SK-N-SH treated with all-trans-retinoic acid at 6 μM for 48 hours (cell line): ENCODE measurements around the gene CBL.
A peak's percentile ranks its signal among the peaks of the same experiment; 100 is the strongest.

ENCODE experiments used
- ATAC-seq: fragments of 200-7000 bp; cut with Tn5 transposase; 3 replicates; pipeline ENCODE4 v1.9.1; 2020; ENCODE audit warnings: mild to moderate bottlenecking, moderate library complexity
- ARNTL ChIP-seq: fragments of 450-650 bp; formaldehyde crosslinking; IDR thresholded peaks from 2 replicates; pipeline ENCODE4 v1.5.0; 2020; ENCODE audit warnings: low read depth, mild to moderate bottlenecking, moderate library complexity, borderline replicate concordance
- BACH2 ChIP-seq: fragments of 250-450 bp; sonication (Bioruptor Pico); IDR thresholded peaks from 2 replicates; pipeline ENCODE4 v1.9.0; 2021; ENCODE audit warnings: mild to moderate bottlenecking, borderline replicate concordance
- CREB5 ChIP-seq: fragments of 250-450 bp; sonication (Bioruptor Pico); IDR thresholded peaks from 2 replicates; pipeline ENCODE4 v1.5.1; 2020; ENCODE audit warnings: low read depth, mild to moderate bottlenecking, moderate library complexity
- CSDC2 ChIP-seq: fragments of 250-450 bp; sonication (Bioruptor Pico); IDR thresholded peaks from 2 replicates; pipeline ENCODE4 v1.5.0; 2020; ENCODE audit warnings: mild to moderate bottlenecking, moderate library complexity
- CSRNP3 ChIP-seq: fragments of 250-450 bp; sonication (Bioruptor Pico); IDR thresholded peaks from 2 replicates; pipeline ENCODE4 v1.5.1; 2021; ENCODE audit warnings: mild to moderate bottlenecking, moderate library complexity
- ESRRG ChIP-seq: fragments of 250-450 bp; sonication (Bioruptor Pico); IDR thresholded peaks from 2 replicates; pipeline ENCODE4 v1.6.1; 2021; ENCODE audit warnings: mild to moderate bottlenecking
- GLIS3 ChIP-seq: fragments of 250-450 bp; sonication (Bioruptor Pico); IDR thresholded peaks from 2 replicates; pipeline ENCODE4 v1.5.0; 2020; ENCODE audit warnings: mild to moderate bottlenecking, moderate library complexity
- ISL1 ChIP-seq: fragments of 250-450 bp; sonication (Bioruptor Pico); IDR thresholded peaks from 2 replicates; pipeline ENCODE4 v2.1.2; 2022; ENCODE audit warnings: mild to moderate bottlenecking, moderate library complexity
- OSR1 ChIP-seq: fragments of 250-450 bp; sonication (Bioruptor Pico); IDR thresholded peaks from 2 replicates; pipeline ENCODE4 v1.8.0; 2022; ENCODE audit warnings: moderate library complexity, mild to moderate bottlenecking, inconsistent platforms
- PATZ1 ChIP-seq: fragments of 250-450 bp; sonication (Bioruptor Pico); IDR thresholded peaks from 2 replicates; pipeline ENCODE4 v1.8.0; 2020; ENCODE audit warnings: mild to moderate bottlenecking, moderate library complexity, borderline replicate concordance
- POU6F1 ChIP-seq: fragments of 250-450 bp; sonication (Bioruptor Pico); IDR thresholded peaks from 2 replicates; pipeline ENCODE4 v1.8.0; 2021; ENCODE audit warnings: low read depth, mild to moderate bottlenecking, moderate library complexity, borderline replicate concordance
- PPARA ChIP-seq: fragments of 250-450 bp; sonication (Bioruptor Pico); IDR thresholded peaks from 2 replicates; pipeline ENCODE4 v1.5.0; 2020; ENCODE audit warnings: mild to moderate bottlenecking, borderline replicate concordance
- RARB ChIP-seq: fragments of 250-450 bp; sonication (Bioruptor Pico); IDR thresholded peaks from 2 replicates; pipeline ENCODE4 v1.8.0; 2021; ENCODE audit warnings: mild to moderate bottlenecking, moderate library complexity
- SNAI2 ChIP-seq: fragments of 250-450 bp; sonication (Bioruptor Pico); IDR thresholded peaks from 2 replicates; pipeline ENCODE4 v1.5.0; 2020; ENCODE audit warnings: mild to moderate bottlenecking, moderate library complexity
- TCF4 ChIP-seq: fragments of 250-450 bp; sonication (Bioruptor Pico); IDR thresholded peaks from 2 replicates; pipeline ENCODE4 v1.8.0; 2021; ENCODE audit warnings: mild to moderate bottlenecking, moderate library complexity, borderline replicate concordance
- TOX ChIP-seq: fragments of 250-450 bp; sonication (Bioruptor Pico); IDR thresholded peaks from 2 replicates; pipeline ENCODE4 v1.8.0; 2021; ENCODE audit warnings: mild to moderate bottlenecking, moderate library complexity, borderline replicate concordance
- TSHZ2 ChIP-seq: fragments of 250-450 bp; sonication (Bioruptor Pico); IDR thresholded peaks from 2 replicates; pipeline ENCODE4 v1.5.0; 2020; ENCODE audit warnings: mild to moderate bottlenecking, moderate library complexity
- ZC3H10 ChIP-seq: fragments of 250-450 bp; sonication (Bioruptor Pico); IDR thresholded peaks from 2 replicates; pipeline ENCODE4 v1.5.1; 2021; ENCODE audit warnings: mild to moderate bottlenecking, moderate library complexity
- ZFP3 ChIP-seq: fragments of 250-450 bp; sonication (Bioruptor Pico); IDR thresholded peaks from 2 replicates; pipeline ENCODE4 v1.5.0; 2020; ENCODE audit warnings: mild to moderate bottlenecking, moderate library complexity
- ZFP30 ChIP-seq: fragments of 450-650 bp; formaldehyde crosslinking; IDR thresholded peaks from 2 replicates; pipeline ENCODE4 v1.5.0; 2022; ENCODE audit warnings: mild to moderate bottlenecking, moderate library complexity
- ZNF565 ChIP-seq: fragments of 450-650 bp; formaldehyde crosslinking; conservative IDR thresholded peaks from 2 replicates; pipeline ENCODE4 v1.5.0; 2020; ENCODE audit warnings: low read depth, mild to moderate bottlenecking, moderate library complexity
- ZNF70 ChIP-seq: fragments of 450-650 bp; formaldehyde crosslinking; IDR thresholded peaks from 2 replicates; pipeline ENCODE4 v1.5.0; 2020; ENCODE audit warnings: mild to moderate bottlenecking, moderate library complexity

The CBL gene

GRCh38 chr11:119194811-119195440 lies 11.2 kb upstream of the CBL start:
- no peak for TF ChIP-seq ZNF565 (CRISPR knock-in tag)
- TF ChIP-seq GLIS3 (CRISPR knock-in tag) = no peak
- no peak for TF ChIP-seq OSR1 (CRISPR knock-in tag)
- no peak for TF ChIP-seq ZNF70 (CRISPR knock-in tag)
- TF ChIP-seq CREB5 (CRISPR knock-in tag) = no peak
- TF ChIP-seq ZFP30 = no peak
- no peak for TF ChIP-seq TOX
- no peak for TF ChIP-seq PATZ1 (CRISPR knock-in tag)
- no peak for TF ChIP-seq TSHZ2 (CRISPR knock-in tag)
- no peak for TF ChIP-seq TCF4 (CRISPR knock-in tag)
- no peak for TF ChIP-seq RARB
- no peak for TF ChIP-seq ZFP3 (CRISPR knock-in tag)
- TF ChIP-seq ARNTL (CRISPR knock-in tag) = no peak
- TF ChIP-seq ESRRG = no peak
- no peak for TF ChIP-seq POU6F1
- TF ChIP-seq ISL1 = no peak
- no peak for TF ChIP-seq SNAI2 (CRISPR knock-in tag)
- no peak for TF ChIP-seq BACH2 (CRISPR knock-in tag)
- no peak for TF ChIP-seq CSRNP3 (CRISPR knock-in tag)
- ATAC-seq = no peak

GRCh38 chr11:119195680-119196079 lies 10.5 kb upstream of the CBL start:
- no peak for TF ChIP-seq ZNF565 (CRISPR knock-in tag)
- ATAC-seq = peak; percentile 93

- peak; percentile 92 for ATAC-seq
- no peak for TF ChIP-seq SNAI2 (CRISPR knock-in tag)
- no peak for TF ChIP-seq PPARA (CRISPR knock-in tag)
- no peak for TF ChIP-seq CSDC2 (CRISPR knock-in tag)
- no peak for TF ChIP-seq TSHZ2 (CRISPR knock-in tag)
- TF ChIP-seq ZNF70 (CRISPR knock-in tag) = no peak
- no peak for TF ChIP-seq ZC3H10 (CRISPR knock-in tag)
- TF ChIP-seq ZNF565 (CRISPR knock-in tag) = no peak
- no peak for TF ChIP-seq CREB5 (CRISPR knock-in tag)
- no peak for TF ChIP-seq ZFP3 (CRISPR knock-in tag)
- TF ChIP-seq ARNTL (CRISPR knock-in tag) = no peak
- TF ChIP-seq ISL1 = no peak
- TF ChIP-seq TOX = no peak
- no peak for TF ChIP-seq ZFP30
Measured at GRCh38 chr11:119196833-119197483, 9.2 kb upstream of the CBL start.
